NCI-H446 (cell line): Measurements from ENCODE around the gene REEP1.
"Not testable (repeated sequence)": the region's sequence is repeated elsewhere in the genome, so short reads cannot be mapped to it uniquely, and the experiment has no call there.

ENCODE experiments used
- DNase-seq, 2 experiments: peaks; one replicate each; lab custom pipeline; 2025; lab: John Stamatoyannopoulos, UW

REEP1 gene

DNA sequence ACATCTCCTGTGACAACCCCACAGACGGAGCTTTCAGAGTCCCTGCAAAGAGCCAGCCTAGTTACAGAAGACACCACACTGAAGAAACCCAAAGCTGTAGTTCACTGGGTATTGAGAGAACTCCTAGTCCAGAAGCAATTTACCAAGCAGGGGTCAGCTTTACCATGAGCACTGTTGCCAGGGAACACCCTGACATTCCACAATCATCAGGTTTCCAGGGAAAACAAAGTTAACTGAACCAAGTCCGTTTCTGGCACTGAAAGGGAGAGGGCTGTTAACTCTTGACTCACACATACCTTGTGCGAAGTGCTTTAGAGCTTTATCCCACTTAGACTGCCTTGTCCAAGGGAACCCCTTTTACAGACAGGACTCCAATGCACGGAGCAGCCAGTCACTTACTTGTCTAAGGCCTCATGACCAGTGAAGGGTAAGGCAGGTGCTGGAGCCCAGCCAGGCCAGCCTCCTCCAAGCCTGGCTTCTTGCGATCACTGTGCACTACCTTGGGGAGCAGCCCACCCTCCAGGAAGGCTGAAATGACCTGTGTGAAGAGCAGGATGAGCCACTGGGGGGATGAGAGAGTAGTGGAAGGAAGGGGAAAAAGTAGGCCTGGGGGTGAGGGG is 53.9 kb downstream of the REEP1 start:
- DNase-seq, result no peak

DNA sequence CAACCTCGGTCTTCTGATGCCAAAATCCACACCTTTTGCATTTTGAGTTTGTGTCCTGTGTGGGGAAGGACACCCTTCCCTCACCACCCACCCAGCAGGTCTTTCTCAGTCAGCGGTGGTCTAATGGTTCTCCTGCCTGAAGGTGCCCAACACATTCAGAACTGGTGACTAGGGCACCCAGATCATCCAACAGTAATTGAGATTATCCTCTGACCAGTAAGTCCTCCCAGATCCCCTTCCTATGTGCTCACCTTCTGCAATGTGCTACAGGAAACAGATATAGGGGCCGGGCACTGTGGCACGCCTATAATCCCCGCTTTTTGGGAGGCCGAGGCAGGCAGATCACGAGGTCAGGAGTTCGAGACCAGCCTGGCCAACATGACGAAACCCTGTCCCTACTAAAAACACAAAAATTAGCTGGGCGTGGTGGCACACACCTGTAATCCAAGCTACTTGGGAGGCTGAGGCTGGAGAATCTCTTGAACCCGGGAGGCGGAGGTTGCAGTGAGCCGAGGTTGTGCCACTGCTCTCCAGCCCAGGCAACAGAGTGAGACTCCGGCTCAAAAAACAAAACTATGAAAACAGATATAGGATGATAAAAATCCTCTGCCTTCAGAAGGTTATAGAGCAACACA is 56.2 kb downstream of the REEP1 start:
- no peak for DNase-seq

DNA sequence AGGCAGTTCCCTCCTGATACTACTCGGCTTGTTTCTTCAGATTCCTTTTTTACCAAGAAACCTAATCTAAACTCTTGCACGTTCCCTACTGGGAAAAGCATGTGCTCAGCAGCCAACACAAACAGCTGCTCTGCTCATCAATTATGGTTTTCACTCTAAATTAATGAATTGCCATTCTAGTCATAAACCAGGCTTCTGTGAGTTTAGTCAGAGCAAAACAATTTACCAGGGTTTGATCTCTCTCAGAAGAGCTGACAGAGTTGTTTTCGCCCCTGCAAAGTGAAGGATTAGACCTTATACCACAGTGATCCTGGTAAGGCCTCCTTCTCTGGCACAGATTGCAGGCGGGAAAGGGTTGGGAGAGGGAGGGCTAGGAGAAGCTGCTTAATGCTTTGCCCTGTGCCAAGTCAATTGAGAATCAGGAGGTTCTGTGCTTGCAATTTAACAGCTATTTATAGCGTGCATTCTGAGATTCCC is 57.2 kb downstream of the REEP1 start:
- peak; percentile 36 to 52 for DNase-seq

GRCh38 chr2:86275962-86276361 is 61.5 kb downstream of the REEP1 start:
- no peak for DNase-seq

- no peak for DNase-seq
These were observed 62.0 kb downstream of the REEP1 start for GRCh38 chr2:86275384-86275799.

GRCh38 chr2:86274918-86275275 is 62.5 kb downstream of the REEP1 start:
- peak in 1 of 2 experiments; percentile 40 for DNase-seq

DNA sequence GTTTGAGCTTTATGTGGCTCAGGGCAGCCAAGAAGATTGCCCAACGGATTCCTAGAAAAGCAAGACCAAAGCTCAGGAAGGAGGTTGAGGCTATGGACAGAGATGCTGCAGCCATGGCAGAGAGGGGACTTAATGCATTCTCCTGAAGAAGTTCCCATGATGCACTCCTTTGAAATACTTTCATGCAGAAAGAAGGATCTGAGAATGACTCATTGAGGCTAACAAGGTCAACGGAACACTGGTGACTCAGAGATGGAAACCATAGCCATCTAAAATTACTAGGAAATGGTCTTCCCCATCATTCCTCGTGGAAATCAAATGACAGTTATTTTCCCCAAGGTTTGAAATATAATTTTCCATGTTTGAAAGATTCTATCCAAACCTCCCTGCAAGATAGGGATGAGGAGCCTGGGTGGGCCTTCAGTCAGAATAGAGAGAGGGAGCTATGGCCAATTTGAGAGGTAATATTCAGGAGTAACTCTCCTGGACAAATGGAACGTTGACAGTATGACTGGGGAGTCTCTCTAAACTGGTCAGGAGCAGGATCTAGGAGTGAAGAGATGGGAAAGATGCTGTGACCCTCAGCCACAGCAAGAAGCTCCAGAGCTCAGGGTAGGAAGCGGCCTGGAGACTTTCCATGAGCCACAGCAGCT is 63.0 kb downstream of the REEP1 start:
- no peak for DNase-seq

- DNase-seq, result no peak
These were observed 65.3 kb downstream of the REEP1 start for GRCh38 chr2:86272111-86272510.

GRCh38 chr2:86271248-86271647 is 66.2 kb downstream of the REEP1 start:
- DNase-seq, result no peak

DNA sequence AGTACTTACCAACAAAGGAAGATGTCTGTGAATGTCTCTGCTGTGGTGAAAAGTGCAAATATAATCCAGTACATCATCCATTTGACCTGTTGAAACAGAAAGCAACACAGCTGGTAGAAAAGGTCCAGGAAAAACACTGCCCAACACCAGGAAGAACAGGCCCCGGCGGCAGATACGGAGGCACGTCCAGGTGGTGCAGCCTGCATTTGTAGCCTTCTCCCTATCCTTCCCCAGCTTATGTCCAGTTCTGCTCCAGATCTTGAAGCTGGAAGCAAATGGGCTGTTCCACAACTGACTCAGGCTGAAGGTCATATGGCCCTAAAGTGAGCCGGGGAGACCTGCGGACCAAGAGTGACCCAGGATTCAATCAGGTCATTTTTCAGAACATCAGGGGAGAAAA is 73.5 kb downstream of the REEP1 start:
- no peak for DNase-seq

- no peak for DNase-seq
These were observed 76.4 kb downstream of the REEP1 start for GRCh38 chr2:86260978-86261377.

DNA sequence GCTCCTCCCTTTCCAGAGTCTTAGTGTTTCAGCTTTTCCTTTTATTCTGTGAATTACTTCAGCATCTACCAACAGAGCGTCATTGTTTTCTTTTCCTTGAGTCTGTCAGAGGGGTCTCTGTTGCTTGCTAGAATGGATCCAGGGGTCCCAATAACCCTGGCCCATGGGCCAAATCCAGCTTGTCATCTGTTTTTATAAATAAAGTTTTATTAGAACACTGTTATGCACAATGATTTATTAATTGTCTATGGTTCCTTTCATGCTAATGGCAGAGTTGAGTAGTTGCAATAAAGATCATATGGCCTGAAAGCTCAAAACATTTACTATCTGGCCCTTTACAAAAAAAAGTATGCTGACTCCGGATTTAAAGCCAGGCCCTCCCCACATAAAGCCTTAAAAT is 79.3 kb downstream of the REEP1 start:
- DNase-seq, result no peak

DNA sequence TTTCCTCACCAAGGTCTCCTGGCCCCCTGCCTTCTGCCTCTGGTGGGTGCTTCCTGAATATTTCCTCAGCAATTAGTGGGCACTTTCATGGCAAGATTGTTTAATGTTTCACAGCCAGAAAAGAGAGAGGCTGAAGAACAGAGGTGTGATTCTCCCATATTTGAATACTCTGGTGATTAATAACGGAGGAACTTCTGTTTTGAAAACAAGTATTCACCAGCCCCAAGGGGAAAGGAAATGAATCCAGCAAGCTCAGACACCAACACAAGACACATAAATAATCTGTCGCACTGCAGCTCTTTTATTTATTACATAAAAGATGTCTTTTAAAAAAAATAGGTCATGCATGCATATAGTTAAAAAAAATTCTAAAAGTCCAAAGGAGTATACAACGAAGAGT is 80.4 kb downstream of the REEP1 start:
- DNase-seq, result no peak

DNA sequence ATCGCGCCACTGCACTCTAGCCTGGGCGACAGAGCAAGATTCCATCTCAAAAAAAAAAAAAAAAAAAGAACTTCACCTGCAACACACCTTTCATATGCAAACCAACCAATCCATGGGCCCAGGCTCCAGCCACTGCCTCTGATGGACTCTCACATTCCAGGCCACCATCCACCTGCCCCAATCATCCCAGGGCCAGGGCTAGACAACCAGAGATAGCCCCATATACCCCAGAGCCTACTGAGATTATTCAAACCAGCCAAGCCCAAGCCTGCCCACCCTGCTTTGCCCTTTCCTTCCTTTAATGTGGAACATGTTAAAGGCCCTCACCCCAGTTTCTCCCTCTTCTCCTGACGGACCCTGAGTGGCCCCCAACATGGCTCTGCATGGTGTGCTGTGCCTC is 81.1 kb downstream of the REEP1 start:
- no peak for DNase-seq

DNA sequence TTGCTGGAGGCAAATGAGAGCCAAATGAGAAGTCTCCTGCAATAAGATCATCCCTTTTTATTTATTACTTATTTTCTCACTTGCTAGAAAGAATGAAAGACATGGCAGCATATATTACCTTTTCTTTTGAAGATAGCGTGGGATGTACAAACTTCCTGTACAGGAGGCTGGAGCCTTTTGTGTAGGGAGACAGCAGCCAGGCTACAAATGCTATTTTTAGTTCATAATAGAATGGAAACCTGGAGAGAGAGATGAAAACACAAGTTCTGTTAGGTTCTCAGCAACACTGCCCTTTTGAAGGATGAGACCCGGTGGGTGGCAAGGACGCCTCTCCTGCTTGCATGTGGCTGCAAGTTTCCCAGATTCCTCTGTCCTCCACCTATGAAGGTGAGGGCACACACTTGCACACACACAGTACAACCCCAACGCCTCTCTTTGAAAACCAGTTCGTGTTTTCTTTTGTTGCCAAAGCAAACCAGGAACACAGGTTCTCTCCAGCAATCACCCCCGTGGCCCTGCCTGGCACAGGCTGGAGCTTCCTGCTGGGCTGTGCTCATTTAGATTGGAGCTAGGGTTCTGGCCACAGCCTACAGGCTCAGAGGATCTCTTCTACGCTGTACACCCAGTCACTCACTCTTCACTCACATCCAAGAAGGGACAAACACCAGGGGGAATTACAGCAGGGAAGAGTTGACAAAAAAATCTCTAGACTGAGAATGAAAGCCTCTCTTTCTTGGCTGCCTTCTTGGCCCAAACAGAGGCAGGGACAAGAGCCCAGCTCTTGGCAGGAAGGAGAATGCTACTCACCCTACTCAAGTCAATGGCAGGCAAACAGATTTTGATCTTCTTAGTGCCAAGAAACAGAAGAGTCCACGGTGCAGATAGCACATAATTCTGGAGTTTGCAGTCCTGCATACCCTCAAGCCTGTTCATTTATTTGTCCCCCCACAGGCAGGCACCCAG is 82.6 kb downstream of the REEP1 start:
- DNase-seq, result peak; percentile 71 to 76

DNA sequence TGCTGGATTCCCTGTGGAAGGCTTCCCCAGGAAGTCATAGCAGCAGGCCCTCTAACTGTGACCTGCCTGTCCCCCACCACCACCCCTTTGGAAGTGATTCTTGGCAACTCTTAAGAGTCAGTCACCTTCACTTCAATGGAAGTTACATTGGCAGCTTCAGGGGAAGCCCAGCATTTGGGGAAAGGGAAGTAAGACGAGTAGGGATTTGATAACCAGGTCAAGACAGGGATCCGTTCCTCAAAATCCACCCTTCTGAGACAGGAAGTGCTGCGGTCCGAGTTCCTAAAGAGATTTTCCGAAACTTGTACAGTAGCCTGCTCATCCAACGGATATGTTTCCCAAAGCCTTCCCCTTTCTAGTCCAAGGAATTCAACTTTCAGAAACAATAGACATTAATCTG is 84.0 kb downstream of the REEP1 start:
- no peak for DNase-seq

GRCh38 chr2:86251840-86252266 is 85.6 kb downstream of the REEP1 start:
- no peak for DNase-seq

DNA sequence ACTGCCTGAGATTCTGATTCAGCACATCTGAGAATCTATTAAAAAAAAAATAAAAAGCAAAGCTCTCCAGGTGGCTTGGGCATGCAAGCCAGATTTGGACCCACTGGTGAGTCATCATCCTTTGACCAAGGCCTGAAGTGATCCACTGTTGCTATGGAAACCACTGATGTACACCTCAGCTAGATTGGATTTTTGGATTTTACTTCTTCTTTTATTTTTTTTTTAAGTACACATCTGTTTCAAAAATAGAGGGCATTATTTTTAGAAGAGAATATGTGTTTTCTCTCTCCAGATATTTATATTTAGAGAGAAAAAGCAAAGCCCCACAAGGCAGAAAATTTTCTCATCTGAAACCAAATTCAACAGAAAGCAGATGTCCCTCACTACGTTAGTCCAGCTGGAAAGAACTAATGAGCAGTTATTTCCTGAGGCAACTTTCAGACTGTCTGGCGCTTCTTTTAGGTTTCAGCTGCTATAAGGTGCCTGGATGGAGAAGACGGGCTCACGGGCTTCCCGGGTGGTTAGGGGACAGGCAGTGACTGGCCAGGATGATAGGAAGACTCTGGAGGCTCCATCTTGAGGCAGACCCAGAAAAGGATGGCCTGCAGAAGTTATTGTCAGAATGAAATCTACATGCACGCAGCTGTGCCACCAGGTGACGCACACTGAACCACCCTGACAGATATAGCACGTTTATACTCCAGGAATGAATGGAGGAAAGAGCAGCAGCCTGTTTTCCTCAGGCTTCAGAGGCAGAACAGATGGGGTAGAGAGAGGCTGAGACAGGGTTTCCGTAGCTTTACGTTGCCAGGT is 87.6 kb downstream of the REEP1 start:
- peak; percentile 46 to 81 for DNase-seq

DNA sequence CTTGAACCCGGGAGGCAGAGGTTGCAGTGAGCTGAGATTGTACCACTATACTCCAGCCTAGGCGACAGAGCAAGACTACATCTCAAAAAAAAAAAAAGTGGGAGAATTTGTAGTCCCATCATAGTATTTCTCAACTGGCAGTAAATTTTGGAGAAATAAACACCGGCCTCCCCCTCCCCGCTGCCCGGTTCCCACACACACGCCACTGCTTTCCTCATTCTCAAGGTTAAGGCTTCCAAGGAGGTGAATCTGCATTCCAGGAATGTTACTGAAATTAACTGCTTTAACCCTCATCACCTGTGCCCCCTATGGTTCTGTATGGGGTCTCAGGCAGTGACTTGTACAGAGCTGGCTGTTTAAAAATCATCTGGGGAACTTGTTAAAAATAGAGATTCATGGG is 88.2 kb downstream of the REEP1 start:
- no peak for DNase-seq

- DNase-seq, result not testable (repeated sequence)
These were observed 92.2 kb downstream of the REEP1 start for GRCh38 chr2:86245222-86245621.

DNA sequence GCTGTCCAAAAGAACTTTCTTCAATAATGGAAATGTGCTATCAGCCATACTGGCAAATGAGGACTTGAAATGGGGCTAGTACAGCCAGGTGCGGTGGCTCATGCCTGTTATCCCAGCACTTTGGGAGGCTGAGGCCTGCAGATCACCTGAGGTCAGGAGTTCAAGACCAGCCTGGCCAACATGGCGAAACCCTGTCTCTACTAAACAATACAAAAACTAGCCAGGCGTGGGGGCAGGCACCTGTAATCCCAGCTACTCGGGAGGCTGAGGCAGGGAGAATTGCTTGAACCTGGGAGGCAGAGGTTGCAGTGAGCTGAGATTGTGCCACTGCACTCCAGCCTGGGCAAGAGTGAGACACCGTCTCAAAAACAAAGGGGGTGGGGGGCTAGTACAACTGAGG is 92.6 kb downstream of the REEP1 start:
- DNase-seq, result not testable (repeated sequence)
